Measurements from ENCODE around the gene ENO3.

DNA sequence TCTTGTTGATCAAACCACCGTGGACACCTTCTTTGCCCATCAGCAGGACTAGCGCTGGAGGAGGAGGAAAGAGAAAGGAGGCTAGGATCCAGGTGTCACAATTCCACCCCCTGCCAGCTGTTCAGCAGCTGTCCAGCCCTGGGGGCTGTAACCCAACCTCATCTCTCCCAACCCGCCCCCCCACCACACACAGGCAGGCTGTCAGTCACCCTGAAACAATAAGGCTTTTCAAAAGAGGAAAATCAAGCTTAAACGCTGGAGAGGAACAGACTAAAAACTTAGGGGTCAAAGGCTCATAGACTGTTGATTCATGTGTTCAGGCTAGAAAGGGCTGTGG is 5.0 kb upstream of the ENO3 start:
- TF ChIP-seq CTCF (IDR thresholded peaks at IDR 0.05 in 4 of 5, conservative IDR thresholded peaks at IDR 0.05 in 1 of 5) = no peak
- no peak for TF ChIP-seq POLR2A (IDR thresholded peaks at IDR 0.05)

Measured in gastrocnemius medialis (tissue), 4 donors.